ENCODE data around the gene ENOSF1.

GRCh38 chr18:711657-712400, 601 bp downstream of the ENOSF1 start:
- TF ChIP-seq CTCF (conservative IDR thresholded peaks at IDR 0.05) (0 out of 2 replicates have a peak, but pooled peaks have one; percentile 30), EZH2 (IDR thresholded peaks at IDR 0.05; ENCODE audit: low read depth) (no peak)
